Central memory CD4-positive, alpha-beta T cell (primary cell): ENCODE results near the gene SCRG1.

Experiments
- DNase-seq: peaks from one replicate; pipeline ENCODE4 v3.0.0; 2022
- total RNA-seq, 3 experiments: gene quantifications; one replicate each; lab custom pipeline; 2026; lab: John Stamatoyannopoulos, UW

Gene SCRG1
- total RNA-seq, result 0 reads per million in 3 experiments

DNA sequence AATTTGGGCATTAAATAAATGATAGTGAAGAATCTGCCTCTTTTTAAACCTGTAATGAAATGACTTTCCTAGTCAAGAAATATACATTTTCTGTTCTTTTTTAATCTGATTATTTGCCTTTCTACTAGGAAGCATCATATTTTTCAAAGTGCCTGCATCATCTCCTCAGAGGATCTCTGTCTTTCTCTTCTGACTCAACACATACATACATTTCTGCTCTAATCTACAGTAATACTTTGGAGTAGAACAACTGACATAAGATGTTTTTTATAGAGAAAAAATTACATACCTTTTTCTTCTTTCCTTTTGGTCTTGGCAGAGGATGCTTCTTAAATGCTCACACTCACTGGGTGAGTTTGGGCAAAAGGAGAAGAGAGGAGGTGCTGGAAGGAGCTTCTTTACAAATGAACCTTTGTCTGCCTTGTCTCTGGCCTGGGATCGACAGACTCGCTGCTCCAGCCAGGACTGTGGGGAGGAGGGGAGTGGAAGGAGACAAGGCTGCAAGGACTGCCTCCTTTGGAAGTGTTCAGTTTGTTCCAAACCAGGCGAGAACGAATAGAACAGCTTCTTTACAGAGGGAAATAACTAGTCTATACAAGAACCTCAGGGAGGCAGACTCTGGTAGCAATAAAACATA is at the start of gene SCRG1:
TSS of gene SCRG1 (minus strand) at position 338 of the 637 bp plus-strand sequence. CDS start 7,702 bp downstream, outside the sequence.
- DNase-seq, result no peak

- no peak for DNase-seq
Observed at GRCh38 chr4:173448103-173448502, 49.2 kb upstream of the SCRG1 start.

- DNase-seq, result no peak
Observed at GRCh38 chr4:173446416-173446815, 47.5 kb upstream of the SCRG1 start.

DNA sequence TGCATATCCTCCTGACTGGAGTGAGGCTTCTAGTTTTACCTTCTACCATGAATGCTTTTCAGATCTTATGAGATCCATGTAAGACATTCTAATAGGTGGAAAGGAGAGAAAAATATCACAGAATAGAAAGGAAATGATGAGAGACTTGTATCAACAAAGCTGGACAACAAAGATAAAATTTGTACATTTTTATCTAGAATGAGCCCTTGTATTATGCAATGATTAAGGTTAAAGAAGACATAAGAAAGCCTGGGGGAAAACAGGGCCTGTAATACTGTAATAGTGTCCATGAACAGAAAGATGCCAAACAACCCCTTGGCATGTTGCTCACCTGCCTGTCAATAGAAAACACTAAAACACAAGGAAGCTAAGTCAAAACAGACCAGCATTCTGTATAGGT is 44.2 kb upstream of the SCRG1 start:
- no peak for DNase-seq

GRCh38 chr4:173442223-173442932 is 43.5 kb upstream of the SCRG1 start:
- no peak for DNase-seq

- DNase-seq, result no peak
Observed at GRCh38 chr4:173440888-173441287, 42.0 kb upstream of the SCRG1 start.

DNA sequence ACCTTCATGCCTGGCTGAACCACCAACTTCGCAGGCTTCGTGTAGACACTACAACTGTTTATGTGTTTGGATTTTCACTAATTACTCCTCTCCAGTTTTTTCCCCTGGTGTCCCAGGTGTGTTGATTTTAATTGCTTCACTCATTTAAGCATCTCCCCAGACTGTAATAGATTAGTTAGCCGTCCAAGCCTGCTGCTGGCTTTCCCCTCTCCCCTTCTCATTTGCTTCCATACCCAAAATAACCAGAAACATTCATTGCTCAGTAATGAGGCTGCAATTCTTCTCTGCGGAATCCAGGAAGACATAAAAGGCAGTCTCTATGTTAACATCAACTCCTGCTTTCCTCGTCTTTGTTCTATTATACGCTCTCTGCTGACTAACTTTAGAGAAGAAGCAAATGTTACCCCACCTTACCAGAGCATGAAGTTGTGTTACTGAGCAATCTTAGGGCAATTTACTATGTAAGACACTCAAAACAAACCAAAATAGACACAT is 37.9 kb upstream of the SCRG1 start:
- no peak for DNase-seq

DNA sequence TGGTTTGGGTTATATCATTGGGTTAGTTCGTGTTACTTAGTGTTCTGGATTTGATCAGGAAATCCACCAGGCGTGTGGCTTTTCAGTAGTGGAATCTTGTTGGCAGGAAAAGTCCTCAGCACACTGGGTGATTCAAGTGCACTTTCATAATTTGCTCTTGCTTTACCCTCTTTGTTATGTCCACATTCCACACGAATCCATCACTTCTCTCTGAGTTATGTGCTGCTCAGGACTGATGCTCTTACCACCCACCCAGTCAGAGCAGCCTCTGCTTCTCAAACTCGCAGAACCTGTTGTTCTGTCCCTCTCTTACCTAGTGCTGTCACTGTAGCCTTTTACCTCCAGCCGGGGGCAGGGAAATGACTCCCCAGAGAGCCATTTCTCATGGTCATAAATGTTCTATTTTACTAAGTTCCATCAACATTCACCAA is 37.2 kb upstream of the SCRG1 start:
- DNase-seq, result no peak

GRCh38 chr4:173434231-173434630 is 35.3 kb upstream of the SCRG1 start:
- DNase-seq, result no peak

DNA sequence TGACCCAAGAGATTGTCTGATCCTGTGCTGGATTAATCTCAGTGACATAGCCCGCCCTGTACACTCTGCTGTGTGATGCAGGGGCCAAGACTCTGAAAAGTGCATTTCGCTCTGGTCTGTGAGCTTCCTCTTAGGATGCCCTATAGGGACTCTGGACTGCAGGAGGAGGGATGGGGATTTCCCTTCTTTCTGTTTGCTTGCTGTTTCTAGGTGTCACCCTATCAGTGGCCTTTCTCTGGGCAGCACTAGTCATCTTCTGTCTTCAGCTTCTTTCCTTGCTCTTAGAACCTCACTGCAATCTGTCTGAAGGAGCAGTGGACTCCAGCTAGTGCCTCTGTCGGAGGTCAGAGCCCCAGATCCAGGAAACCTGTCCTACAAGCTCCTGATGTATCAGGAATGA is 34.5 kb upstream of the SCRG1 start:
- no peak for DNase-seq

- DNase-seq, result no peak
Observed at GRCh38 chr4:173432430-173432829, 33.5 kb upstream of the SCRG1 start.

DNA sequence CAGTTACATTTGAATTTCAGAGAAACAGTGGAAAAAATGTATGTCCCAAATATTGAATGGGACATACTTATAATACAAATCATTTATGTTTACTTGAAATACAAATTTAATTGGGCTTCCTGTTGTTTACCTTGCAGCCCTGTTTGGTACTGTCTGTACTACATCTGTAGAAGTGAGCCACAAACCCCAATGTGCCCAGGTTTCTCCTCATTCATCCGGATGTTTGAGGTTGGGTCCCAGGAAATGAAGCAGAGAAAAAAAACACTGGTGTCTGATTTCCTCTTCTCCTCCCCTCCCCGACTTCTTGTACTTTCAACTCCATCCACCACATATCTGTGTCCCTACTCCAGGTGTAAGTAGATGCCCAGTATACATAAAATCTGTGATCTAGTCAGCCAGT is 27.1 kb upstream of the SCRG1 start:
- DNase-seq, result peak; percentile 27

DNA sequence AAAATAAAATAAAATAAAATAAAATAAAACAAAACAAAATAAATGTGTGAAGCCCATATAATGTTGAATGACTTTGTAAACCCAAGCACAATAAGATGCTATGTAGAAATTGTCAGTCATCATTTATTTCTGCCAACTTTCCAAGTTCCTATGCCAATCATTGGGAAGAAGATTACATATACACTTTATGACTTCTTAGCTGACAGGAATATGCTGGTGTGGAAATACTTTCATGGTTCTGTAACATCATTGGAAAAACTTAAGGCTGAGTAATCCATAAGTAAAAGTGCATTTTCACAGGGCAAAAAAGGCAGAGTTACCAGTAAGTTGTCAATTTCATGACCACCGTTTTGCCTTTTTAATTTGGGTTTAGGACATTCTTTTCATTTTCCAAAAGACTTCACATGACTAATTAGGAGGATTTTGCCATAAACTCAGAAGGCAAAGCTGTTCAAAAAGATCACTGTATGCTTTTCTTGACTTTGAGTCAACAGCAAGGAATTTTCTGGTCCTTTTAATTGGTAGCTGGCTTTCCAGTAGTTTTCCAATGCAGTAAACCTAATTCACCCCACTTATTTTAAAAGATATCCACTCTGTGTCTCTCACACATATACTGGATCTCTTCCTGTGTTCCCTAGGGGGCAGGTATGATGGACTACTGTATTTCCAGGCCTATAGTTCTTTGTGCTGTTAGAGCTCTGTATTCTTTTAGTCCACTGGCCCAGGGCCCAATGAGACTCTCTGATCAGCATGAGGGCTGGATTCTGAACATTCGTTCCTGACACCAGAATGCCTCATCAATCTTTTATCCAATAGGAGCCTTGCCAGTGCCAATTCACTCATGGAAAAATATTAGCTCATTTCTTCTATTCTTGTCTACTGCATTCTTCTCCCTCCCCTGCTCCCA is 26.2 kb upstream of the SCRG1 start:
- DNase-seq, result no peak

- DNase-seq, result no peak
Observed at GRCh38 chr4:173420801-173421200, 21.9 kb upstream of the SCRG1 start.

GRCh38 chr4:173420324-173420752 is 21.4 kb upstream of the SCRG1 start:
- peak; percentile 7 for DNase-seq

DNA sequence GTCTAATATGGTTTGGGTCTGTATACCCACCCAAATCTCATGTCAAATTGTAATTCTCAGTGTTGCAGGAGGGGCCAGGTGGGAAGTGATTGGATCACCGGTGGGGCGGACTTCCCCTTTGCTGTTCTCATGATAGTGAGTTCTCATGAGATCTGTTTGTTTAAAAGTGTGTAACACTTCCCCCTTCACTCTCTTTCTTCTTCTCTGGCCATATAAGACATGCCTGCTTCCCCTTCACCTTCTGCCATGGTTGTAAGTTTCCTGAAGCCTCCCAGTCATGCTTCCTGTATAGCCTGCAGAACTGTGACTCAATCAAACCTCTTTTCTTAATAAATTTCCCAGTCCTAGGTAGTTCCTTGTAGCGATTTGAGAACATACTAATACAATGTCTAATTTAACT is 19.7 kb upstream of the SCRG1 start:
- no peak for DNase-seq

- no peak for DNase-seq
Observed at GRCh38 chr4:173417833-173418232, 18.9 kb upstream of the SCRG1 start.

- DNase-seq, result no peak
Observed at GRCh38 chr4:173415885-173416653, 17.2 kb upstream of the SCRG1 start.

- no peak for DNase-seq
Observed at GRCh38 chr4:173415092-173415491, 16.2 kb upstream of the SCRG1 start.

- no peak for DNase-seq
Observed at GRCh38 chr4:173414456-173414855, 15.5 kb upstream of the SCRG1 start.

DNA sequence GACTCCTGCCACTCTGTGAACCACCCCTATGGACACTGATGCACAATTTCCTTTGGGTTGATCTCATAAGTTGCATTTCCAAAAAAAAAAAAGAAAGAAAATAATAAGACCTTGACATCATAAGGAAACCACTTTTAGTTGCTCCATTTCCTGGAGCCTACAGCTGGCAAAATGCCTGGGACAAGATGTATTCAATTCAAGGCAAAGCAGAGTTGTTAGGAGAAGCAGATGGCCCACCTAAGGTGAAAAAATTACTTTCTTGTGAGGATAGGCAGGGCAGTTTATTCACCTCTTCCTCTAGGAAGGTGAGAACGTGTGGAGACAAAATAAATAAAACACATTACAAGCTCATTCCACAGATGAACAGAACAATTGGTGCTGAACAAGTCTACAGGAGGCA is 14.1 kb upstream of the SCRG1 start:
- DNase-seq, result no peak

DNA sequence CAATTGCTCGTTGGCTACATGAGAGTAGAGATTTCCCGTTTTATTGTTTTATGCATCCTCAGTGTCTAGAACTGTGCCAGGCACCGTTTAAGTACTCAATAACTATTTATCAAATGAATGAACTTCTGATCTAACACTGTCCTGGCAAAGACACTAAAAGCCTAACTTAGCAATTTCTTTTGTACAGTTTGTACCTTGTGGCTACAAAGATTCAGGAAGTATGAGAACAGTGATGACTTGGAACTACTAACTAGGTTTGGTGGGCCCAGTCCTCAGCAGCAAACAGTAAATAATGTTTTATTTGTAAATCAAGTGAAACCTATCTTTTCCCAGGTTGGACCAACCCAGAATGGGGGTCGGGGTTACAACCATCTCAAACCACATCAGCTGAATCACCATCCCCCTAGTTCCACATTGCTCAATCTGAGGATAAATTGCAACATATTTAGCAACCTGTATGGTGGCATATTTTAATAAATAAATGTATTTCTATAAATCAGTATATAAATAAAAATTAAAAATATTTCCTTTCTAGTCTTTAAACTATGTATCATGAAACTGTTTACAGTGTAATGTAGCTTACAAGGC is 12.3 kb upstream of the SCRG1 start:
- DNase-seq, result no peak
